Measurements from ENCODE around the gene EMC10. TPM values are rescaled to one million over a fixed set of nuclear protein-coding genes. Genes with fewer than 3 reads are reported as not detected.
"Not testable (repeated sequence)": the region's sequence is repeated elsewhere in the genome, so short reads cannot be mapped to it uniquely, and the experiment has no call there.

The EMC10 gene
- total RNA-seq, 1 donor: 56.5 TPM

DNA sequence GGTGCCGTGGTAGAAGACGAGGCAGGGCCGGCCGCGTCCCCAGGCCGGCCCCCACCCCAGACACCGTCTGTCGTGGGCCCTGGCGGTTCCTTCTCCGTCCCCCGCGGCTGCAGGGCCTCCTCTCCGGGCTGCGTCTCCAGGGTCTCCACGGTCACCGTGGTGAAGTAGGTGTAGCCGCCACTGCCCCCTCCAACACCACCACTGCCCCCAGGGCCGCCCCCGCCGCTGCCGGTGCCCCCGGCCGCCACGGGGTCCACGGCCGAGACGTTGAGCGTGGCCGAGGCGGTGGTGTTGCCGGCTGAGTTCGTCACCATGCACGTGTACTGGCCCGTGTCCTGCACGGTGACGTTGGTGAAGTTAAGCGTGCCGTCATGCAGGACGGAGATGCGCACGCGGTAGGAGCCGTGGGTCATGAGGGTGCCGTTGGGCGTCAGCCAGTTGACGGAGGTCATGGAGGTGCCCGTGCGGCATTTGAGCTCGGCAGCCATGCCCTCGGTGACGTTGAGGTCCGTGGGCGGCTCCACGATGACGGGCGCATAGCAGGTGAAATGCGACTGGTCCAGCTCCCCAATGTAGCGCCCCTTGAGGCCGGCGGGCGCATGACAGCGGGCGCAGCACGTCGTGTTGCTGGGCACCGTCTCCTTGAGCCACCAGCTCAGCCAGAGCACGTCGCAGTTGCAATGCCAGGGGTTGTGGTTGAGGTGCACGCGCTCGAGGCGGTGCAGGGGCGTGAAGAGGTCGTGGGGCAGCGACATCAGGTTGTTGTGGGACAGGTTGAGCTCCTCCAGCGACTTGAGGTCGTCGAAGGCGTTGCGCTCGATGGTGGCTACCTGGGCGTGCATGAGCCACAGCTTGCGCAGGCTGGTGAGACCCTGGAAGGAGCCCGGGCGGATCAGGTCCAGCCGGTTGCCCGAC, 42.0 kb downstream of the EMC10 start:
- Histone ChIP-seq H3K27ac (ENCODE audit: low read depth, low read length) (no peak overlapping the region), H3K27me3 (ENCODE audit: insufficient read depth, low read length) (no peaks in the 10 kb centered on the region), H2AFZ (ENCODE audit: low read length) (no peak overlapping the region), H3K4me2 (ENCODE audit: insufficient read depth, low read length) (no peak overlapping the region), H4K20me1 (ENCODE audit: insufficient read depth, low read length) (no peaks in the 10 kb centered on the region), H3K4me3 (ENCODE audit: insufficient read depth, low read length) (no peak overlapping the region), H3K36me3 (ENCODE audit: insufficient read depth, low read length) (no peaks in the 10 kb centered on the region), H3K9me3 (ENCODE audit: low read depth, low read length) (no peaks in the 10 kb centered on the region), H3K4me1 (ENCODE audit: insufficient read depth, low read length) (no peaks in the 10 kb centered on the region), H3K79me2 (ENCODE audit: insufficient read depth, low read length) (no peaks in the 10 kb centered on the region)
- TF ChIP-seq, protein P1, sequence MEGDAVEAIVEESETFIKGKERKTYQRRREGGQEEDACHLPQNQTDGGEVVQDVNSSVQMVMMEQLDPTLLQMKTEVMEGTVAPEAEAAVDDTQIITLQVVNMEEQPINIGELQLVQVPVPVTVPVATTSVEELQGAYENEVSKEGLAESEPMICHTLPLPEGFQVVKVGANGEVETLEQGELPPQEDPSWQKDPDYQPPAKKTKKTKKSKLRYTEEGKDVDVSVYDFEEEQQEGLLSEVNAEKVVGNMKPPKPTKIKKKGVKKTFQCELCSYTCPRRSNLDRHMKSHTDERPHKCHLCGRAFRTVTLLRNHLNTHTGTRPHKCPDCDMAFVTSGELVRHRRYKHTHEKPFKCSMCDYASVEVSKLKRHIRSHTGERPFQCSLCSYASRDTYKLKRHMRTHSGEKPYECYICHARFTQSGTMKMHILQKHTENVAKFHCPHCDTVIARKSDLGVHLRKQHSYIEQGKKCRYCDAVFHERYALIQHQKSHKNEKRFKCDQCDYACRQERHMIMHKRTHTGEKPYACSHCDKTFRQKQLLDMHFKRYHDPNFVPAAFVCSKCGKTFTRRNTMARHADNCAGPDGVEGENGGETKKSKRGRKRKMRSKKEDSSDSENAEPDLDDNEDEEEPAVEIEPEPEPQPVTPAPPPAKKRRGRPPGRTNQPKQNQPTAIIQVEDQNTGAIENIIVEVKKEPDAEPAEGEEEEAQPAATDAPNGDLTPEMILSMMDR (IDR thresholded peaks at IDR 0.05; ENCODE audit: extremely low read depth, low read depth, low read length): no peak
- peak; percentile 80 for DNase-seq (ENCODE audit: insufficient read length, low spot score, missing footprints)

DNA sequence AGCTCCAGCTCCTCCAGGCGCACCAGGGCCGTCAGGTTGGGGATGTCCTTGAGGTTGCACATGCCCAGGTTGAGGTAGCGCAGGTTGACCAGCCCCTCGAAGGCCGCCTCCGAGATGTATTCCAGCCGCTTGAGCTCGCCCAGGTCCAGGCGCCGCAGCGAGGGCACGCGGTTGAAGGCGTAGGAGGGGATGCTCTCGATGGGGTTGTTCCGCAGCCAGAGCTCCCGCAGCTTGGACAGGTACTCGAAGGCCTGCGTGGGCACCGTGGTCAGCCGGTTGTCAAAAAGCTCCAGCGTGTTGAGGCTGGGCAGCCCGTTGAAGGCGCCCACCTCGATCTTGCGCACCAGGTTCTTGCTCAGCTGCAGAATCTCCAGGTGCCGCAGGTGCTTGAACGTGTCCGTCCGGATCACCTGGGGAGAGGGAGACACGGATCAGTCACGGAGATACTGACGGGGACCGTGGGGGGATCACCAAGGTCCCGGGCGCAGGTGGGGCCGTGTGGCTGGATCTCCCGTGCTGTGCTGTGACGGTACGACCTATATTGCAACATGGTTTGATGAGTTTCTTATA, 42.8 kb downstream of the EMC10 start:
- DNase-seq (ENCODE audit: insufficient read length, low spot score, missing footprints): peak; percentile 72
- Histone ChIP-seq H3K9me3 (ENCODE audit: low read depth, low read length) (no peaks in the 10 kb centered on the region), H3K79me2 (ENCODE audit: insufficient read depth, low read length) (no peaks in the 10 kb centered on the region), H4K20me1 (ENCODE audit: insufficient read depth, low read length) (no peaks in the 10 kb centered on the region), H3K27me3 (ENCODE audit: insufficient read depth, low read length) (no peaks in the 10 kb centered on the region), H3K27ac (ENCODE audit: low read depth, low read length) (no peak overlapping the region), H3K4me1 (ENCODE audit: insufficient read depth, low read length) (no peaks in the 10 kb centered on the region), H3K36me3 (ENCODE audit: insufficient read depth, low read length) (no peaks in the 10 kb centered on the region), H2AFZ (ENCODE audit: low read length) (no peak overlapping the region), H3K4me2 (ENCODE audit: insufficient read depth, low read length) (no peak overlapping the region), H3K4me3 (ENCODE audit: insufficient read depth, low read length) (no peak overlapping the region)
- TF ChIP-seq, protein P1 (IDR thresholded peaks at IDR 0.05; ENCODE audit: extremely low read depth, low read depth, low read length): no peak

DNA sequence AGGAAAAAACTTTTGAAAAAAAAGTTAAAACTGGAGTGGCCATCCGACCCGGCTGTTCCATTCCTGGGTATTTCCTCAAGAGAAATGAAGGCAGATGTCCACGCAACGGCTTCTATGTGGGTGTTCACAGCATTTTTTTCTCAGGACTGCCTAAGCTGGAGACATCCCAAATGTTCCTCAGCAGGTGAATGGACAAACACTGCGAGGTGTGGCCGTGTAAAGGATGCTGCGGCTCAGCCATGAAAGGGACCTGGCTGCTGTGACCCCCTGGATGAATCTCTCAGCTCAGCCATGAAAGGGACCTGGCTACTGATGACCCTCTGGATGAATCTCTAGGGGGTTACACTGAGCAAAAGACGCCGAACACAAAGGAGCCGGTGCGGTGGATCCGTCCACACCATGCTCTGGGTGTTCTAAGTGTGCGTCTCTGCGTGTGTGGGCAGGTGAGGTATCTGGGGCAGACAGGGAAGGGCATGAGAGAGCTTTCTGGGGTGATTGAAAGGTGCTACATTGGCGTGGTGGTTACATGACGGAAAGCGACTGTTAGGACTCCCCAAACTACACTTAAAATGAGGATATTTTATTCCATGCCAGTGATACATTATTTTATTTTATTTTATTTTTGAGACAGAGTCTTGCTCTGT, 44.6 kb downstream of the EMC10 start:
- no peak overlapping the region for H3K4me3 ChIP-seq (ENCODE audit: insufficient read depth, low read length)
- no peaks in the 10 kb centered on the region for H3K27me3 ChIP-seq (ENCODE audit: insufficient read depth, low read length)
- no peaks in the 10 kb centered on the region for H3K4me1 ChIP-seq (ENCODE audit: insufficient read depth, low read length)
- TF ChIP-seq, protein P1 (IDR thresholded peaks at IDR 0.05; ENCODE audit: extremely low read depth, low read depth, low read length): no peak
- no peak overlapping the region for H3K27ac ChIP-seq (ENCODE audit: low read depth, low read length)
- no peaks in the 10 kb centered on the region for H3K9me3 ChIP-seq (ENCODE audit: low read depth, low read length)
- DNase-seq (ENCODE audit: insufficient read length, low spot score, missing footprints): peak; percentile 51
- no peaks in the 10 kb centered on the region for H4K20me1 ChIP-seq (ENCODE audit: insufficient read depth, low read length)
- no peaks in the 10 kb centered on the region for H3K36me3 ChIP-seq (ENCODE audit: insufficient read depth, low read length)
- H3K79me2 ChIP-seq (ENCODE audit: insufficient read depth, low read length): no peaks in the 10 kb centered on the region
- no peak overlapping the region for H3K4me2 ChIP-seq (ENCODE audit: insufficient read depth, low read length)
- no peak overlapping the region for H2AFZ ChIP-seq (ENCODE audit: low read length)

DNA sequence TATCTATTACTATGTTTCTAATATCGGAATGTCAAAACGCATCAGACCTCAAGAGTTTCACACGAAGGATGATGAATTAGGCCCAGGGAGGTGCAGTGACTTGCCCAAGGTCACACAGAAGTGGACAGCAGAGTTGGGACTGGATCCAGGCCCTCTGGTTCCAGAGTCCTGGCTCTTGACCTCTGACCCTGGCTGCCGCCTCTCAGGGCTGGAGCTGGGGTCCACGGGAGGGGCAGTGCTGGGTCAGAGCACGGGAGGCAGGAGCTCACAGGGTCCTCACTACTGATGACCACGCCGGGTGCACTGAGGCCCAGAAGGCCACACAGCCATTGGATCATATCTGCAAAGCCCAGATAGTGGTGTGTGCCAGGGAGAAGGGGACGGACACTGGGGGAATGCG, 46.6 kb downstream of the EMC10 start:
- Histone ChIP-seq H2AFZ (ENCODE audit: low read length) (no peak overlapping the region), H3K4me2 (ENCODE audit: insufficient read depth, low read length) (no peak overlapping the region), H3K4me1 (ENCODE audit: insufficient read depth, low read length) (no peaks in the 10 kb centered on the region), H3K9me3 (ENCODE audit: low read depth, low read length) (no peaks in the 10 kb centered on the region), H3K79me2 (ENCODE audit: insufficient read depth, low read length) (no peaks in the 10 kb centered on the region), H3K27me3 (ENCODE audit: insufficient read depth, low read length) (no peaks in the 10 kb centered on the region), H3K36me3 (ENCODE audit: insufficient read depth, low read length) (no peaks in the 10 kb centered on the region), H3K4me3 (ENCODE audit: insufficient read depth, low read length) (no peak overlapping the region), H4K20me1 (ENCODE audit: insufficient read depth, low read length) (no peaks in the 10 kb centered on the region), H3K27ac (ENCODE audit: low read depth, low read length) (no peak overlapping the region)
- TF ChIP-seq, protein P1 (IDR thresholded peaks at IDR 0.05; ENCODE audit: extremely low read depth, low read depth, low read length): no peak
- no peak for DNase-seq (ENCODE audit: insufficient read length, low spot score, missing footprints)

DNA sequence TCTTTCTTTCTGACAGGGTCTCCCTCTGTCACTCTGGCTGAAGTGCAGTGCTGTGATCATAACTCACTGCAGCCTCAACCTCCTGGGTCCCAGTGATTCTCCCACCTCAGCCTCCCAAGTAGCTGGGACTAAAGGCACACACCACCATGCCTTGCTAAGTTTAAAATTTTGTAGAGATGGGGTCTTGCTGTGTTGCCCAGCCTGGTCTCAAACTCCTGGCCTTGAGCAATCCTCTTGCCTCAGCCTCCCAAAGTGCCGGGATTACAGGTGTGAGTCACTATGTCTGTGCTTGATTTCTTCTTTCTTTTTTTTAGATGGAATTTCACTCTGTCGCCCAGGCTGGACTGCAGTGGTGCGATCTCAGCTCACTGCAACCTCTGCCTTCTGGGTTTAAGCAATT, 51.7 kb downstream of the EMC10 start:
- not testable (repeated sequence) for H3K27ac ChIP-seq (ENCODE audit: low read depth, low read length); H4K20me1 ChIP-seq (ENCODE audit: insufficient read depth, low read length); H3K36me3 ChIP-seq (ENCODE audit: insufficient read depth, low read length); H3K4me1 ChIP-seq (ENCODE audit: insufficient read depth, low read length); DNase-seq (ENCODE audit: insufficient read length, low spot score, missing footprints); H3K4me3 ChIP-seq (ENCODE audit: insufficient read depth, low read length); H3K9me3 ChIP-seq (ENCODE audit: low read depth, low read length); H3K79me2 ChIP-seq (ENCODE audit: insufficient read depth, low read length); H2AFZ ChIP-seq (ENCODE audit: low read length); H3K4me2 ChIP-seq (ENCODE audit: insufficient read depth, low read length); H3K27me3 ChIP-seq (ENCODE audit: insufficient read depth, low read length)
